DMS79 treated with DMSO at 0.1 percent for 48 hours (cell line): Measurements from ENCODE around the gene ZBTB17.
"Not testable (repeated sequence)": the region's sequence is repeated elsewhere in the genome, so short reads cannot be mapped to it uniquely, and the experiment has no call there.

ENCODE experiments used
- DNase-seq: peaks from one replicate; lab custom pipeline; 2025; lab: John Stamatoyannopoulos, UW

Gene ZBTB17

DNA sequence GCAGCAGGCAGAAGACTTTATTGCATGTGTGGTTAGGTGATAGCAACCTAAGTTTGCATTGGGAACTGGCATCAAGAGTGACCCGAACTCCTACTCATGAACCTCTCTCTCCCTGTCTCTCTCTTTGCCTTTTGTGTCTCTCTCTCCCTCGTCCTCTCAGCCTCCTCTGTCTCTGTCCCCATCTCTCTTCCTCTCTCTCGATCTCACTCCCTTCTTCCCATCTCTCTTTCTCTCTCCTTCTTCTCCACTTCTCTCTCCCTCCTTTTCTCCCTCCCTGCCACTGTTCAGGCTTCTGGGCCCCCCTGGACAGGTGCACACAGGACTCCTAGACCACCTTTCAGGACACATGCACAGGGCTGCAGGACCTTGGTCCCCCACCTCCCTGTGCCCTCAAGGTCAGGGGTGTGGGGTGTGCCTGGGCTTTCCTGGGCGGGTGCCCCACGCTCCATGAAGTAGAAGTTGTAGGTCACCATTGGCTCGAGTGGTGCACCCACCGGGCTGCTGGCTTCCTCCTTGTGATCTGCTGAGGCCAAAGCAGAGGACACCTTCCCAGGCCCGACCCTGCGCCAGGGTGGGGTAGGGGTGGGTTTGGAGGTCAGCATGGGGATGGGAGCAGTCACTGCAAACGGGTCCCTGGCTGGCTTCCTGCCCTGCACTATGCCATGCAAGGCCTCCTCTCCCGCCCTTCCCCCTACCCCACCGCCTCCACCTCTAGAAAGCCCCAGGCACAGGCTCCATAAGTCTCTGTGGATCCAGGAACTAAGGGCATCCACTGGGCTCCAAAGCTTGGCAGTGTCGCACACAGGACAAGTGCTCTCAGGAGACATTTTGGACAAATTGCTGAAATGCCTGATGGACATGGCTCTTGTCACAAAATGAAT, 13.2 kb upstream of the ZBTB17 start:
- no peak for DNase-seq

- DNase-seq = no peak
Measured at GRCh38 chr1:15985611-15986297, 9.9 kb upstream of the ZBTB17 start.

DNA sequence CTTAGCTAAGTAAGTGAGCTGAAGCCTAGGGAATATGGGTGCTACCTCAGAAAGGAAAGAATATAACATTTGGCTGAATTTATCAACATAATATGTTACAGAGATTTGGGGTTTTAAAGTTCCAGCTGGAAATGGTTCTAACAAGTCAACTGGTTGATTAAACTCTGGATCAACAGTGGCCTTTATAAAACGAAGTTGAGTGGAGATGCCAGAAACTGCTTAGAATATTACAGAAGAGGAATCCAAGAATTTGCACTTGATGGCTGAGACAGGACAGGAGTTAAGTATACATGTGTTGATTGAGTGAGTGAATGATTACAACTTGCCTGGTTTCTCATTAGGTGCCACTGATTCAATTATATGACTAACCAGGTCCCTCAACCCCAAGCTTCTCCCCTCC, 7.4 kb upstream of the ZBTB17 start:
- DNase-seq = no peak

GRCh38 chr1:15981679-15982078, 5.8 kb upstream of the ZBTB17 start:
- DNase-seq = no peak

GRCh38 chr1:15977947-15978346, 2.0 kb upstream of the ZBTB17 start:
- not testable (repeated sequence) for DNase-seq

- DNase-seq = peak; percentile 35
Measured at GRCh38 chr1:15975358-15975804, 520 bp downstream of the ZBTB17 start.

GRCh38 chr1:15974855-15975254, 1.0 kb downstream of the ZBTB17 start:
- DNase-seq = no peak

DNA sequence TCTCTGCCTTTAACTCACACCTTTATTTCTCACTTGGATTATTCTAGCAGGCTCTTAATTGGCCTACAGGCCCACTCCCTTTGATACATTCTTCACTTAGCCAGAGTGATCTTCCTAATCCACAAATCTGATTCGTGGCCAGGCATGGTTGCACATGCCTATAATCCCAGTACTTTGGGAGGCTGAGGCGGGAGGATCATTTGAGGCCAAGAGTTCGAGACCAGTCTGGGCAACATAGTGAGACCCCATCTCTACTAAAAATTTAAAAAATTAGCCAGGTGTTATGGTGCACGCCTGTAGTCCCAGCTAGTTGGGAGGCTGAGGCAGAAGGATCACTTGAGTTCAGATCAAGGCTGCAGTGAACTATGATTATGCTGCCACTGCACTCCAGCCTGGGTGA, 2.1 kb downstream of the ZBTB17 start:
- no peak for DNase-seq

GRCh38 chr1:15972409-15972808, 3.5 kb downstream of the ZBTB17 start:
- no peak for DNase-seq

- no peak for DNase-seq
Measured at GRCh38 chr1:15970911-15971310, 5.0 kb downstream of the ZBTB17 start.

GRCh38 chr1:15969321-15969880, 6.5 kb downstream of the ZBTB17 start:
- no peak for DNase-seq

DNA sequence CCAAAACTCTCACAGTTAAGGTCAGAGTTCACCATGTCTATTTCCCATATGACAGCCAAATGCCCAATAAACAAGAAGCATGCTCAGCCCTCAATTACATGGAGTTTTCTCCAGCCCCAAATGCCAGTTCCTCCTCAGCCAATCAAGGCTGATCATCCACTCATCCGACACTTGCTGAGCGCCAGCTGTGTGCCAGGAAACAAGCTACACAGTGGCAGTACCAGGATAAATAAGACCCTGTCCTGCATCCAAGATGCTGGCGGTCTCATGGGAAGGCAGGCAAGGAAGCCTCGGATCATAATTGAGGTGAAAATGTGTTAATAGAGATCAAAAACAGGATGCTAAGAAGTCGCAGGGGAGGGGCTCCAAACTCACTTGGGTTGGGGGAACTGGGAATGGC, 7.7 kb downstream of the ZBTB17 start:
- DNase-seq = no peak

DNA sequence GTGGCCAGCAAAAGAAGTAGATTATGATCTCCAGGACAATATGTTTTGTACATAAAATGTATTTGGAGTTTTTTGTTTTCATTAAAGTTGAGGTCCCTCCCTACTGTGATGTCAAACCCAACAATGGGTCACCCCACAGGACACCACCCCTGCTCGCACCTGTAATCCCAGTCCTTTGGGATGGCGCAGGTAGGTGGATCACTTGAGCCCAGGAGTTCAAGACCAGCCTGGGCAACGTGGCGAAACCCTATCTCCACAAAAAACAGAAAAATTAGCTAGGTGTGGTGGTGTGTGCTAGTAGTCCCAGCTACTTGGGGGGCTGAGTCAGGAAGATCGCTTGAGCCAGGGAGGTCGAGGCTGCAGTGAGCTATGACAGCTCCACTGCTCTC, 9.0 kb downstream of the ZBTB17 start:
- no peak for DNase-seq

GRCh38 chr1:15966081-15966955, 9.6 kb downstream of the ZBTB17 start:
- DNase-seq = no peak

GRCh38 chr1:15965228-15965767, 10.6 kb downstream of the ZBTB17 start:
- DNase-seq = no peak

- no peak for DNase-seq
Measured at GRCh38 chr1:15963968-15964648, 11.8 kb downstream of the ZBTB17 start.

- no peak for DNase-seq
Measured at GRCh38 chr1:15963363-15963967, 12.4 kb downstream of the ZBTB17 start.

DNA sequence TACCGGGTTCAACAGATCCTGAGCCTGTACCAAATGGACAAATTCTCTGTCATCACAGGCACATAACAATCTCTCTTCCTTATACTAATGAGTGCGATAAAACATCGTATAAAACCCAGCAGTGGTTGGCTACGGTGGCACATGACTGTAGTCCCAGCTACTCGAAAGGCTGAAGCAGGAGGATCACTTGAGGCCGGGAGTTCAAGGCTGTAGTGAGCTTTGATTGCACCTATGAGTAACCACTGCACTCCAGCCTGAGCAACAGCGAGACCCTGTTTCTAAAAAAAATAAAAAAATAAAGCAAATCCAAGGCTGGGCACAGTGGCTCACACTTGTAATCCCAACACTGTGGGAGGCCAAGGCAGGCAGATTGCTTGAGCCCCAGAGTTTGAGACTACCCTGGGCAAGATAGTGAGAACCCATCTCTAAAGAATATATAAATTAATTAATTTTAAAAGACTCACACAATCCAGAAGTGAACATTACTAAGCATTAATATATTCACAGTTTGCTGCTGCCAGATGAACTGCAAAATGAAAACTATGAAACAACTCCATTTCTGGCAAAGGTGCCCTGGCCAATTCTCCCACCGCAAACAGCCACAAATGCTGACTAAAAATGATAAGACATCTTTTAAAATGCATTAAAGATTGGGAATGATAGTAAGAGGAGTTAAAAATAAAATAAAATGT, 13.1 kb downstream of the ZBTB17 start:
- DNase-seq = no peak

DNA sequence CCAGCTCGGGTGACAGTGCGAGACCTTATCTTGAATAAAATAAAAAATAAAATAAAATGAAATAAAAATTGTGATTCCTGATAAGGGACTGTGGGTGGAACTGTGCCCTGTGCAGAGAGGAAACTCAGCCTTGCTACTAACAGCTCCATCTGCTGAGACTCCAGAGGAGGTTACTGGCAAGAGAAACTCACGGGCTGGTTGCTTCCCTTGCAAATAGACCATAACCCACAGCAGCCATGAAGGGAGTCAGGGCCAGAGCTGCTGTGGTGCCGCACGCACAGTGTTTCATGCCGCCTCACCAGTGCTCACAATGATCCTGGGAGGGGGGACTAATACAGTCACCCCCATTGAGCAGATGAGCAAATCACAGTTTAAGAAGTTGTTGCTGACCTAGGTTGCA, 13.7 kb downstream of the ZBTB17 start:
- DNase-seq = no peak

- no peak for DNase-seq
Measured at GRCh38 chr1:15961492-15961891, 14.4 kb downstream of the ZBTB17 start.
